Lower lobe of right lung (tissue), 2 donors: ENCODE results near the gene CHIC2. TPM values are rescaled to one million over a fixed set of nuclear protein-coding genes. Genes with fewer than 3 reads are reported as not detected.

Source experiments
- ATAC-seq, 2 donors: fragments of 200-7000 bp; cut with Tn5 transposase; one replicate each; pipeline ENCODE4 v1.9.1; 2020 to 2022; ENCODE audit warnings: mild to moderate bottlenecking in 2 of 2, moderate library complexity in 2 of 2
- DNase-seq: peaks from one replicate; pipeline ENCODE4 v3.0.0-alpha.2; 2020
- H3K27ac ChIP-seq: fragments of 200-600 bp; one replicate; pipeline ENCODE4 v1.8.0; 2022
- H3K27me3 ChIP-seq: fragments of 200-600 bp; one replicate; pipeline ENCODE4 v1.8.0; 2022; ENCODE audit warnings: low read depth
- H3K36me3 ChIP-seq: fragments of 200-600 bp; one replicate; pipeline ENCODE4 v1.8.0; 2022; ENCODE audit warnings: mild to moderate bottlenecking
- H3K4me1 ChIP-seq: fragments of 200-600 bp; one replicate; pipeline ENCODE4 v1.8.0; 2022
- H3K4me3 ChIP-seq: fragments of 200-600 bp; one replicate; pipeline ENCODE4 v1.8.0; 2022; ENCODE audit warnings: mild to moderate bottlenecking
- H3K9me3 ChIP-seq: fragments of 200-600 bp; one replicate; pipeline ENCODE4 v1.8.0; 2022
- CTCF ChIP-seq: fragments of 200-600 bp; IDR thresholded peaks from one replicate; pipeline ENCODE4 v1.8.0; 2022; ENCODE audit warnings: antibody characterized with exemption, mild to moderate bottlenecking
- intact Hi-C: fragments of 100-400 bp; cut with DNase I; formaldehyde crosslinking; loops from one replicate; pipeline ENCODE4 v1.11.0; 2022
- total RNA-seq: library from RNA; stranded (reverse); fragmentation: NEBNext Ultra II Directional; extraction: Animal tissue kit (Norgen Biotek cat#: 25700); gene quantifications from one replicate; pipeline ENCODE4 v1.2.1, GENCODE V29; 2021
- donor health status: DM: no; HTN: yes; CAD: no; lungs with severe emphysema.

The CHIC2 gene
- total RNA-seq, 1 donor from 2014 or later: 30.1 TPM

DNA sequence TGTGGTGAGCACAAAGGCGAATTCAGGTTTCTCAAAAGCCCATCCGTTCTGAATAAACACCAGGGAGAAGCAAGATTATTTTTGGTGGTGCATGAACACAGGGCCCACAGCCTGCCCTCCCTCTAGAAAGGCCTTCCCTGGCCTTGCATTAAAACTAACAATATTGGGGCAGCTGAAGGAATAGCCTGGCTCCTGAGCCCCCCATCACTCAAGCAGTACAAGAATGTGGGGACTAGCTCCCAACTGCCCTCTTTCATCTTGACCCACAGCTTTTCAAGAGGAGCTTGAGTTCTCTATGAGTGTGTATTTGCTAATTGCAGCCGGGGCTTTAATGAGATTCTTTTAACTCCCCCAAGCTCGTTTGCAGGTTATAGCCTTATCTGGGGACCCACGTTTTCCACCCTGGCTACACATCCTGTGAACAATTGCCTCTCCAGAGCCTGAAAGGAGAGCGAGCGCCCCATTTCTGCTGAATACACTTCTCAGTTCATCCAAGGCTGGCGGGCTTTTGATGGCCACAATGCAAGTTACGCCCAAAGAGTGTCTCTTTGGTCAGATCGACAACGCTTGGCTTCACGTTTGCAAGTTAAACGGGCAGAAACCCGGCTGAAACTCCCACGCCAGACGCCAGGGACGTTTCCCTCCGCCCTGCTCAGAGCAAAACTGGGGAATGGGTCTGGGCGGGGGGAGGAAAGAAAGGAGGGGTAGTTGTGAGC, 30.9 kb upstream of the CHIC2 start:
- Histone ChIP-seq H3K36me3 (no peaks in the 10 kb centered on the region), H3K4me3 (no peak overlapping the region), H3K9me3 (no peaks in the 10 kb centered on the region), H3K27ac (no peak overlapping the region), H3K27me3 (peaks cover 95% of the 10 kb centered on the region), H3K4me1 (peaks cover 35% of the 10 kb centered on the region)
- no peak for TF ChIP-seq CTCF
- intact Hi-C loops: no loop called here
- no peak for DNase-seq
- ATAC-seq: no peak

- ATAC-seq (no peak), DNase-seq (no peak)
- Histone ChIP-seq H3K27me3 (peaks cover 91% of the 10 kb centered on the region), H3K27ac (no peak overlapping the region), H3K4me3 (no peak overlapping the region), H3K36me3 (no peaks in the 10 kb centered on the region), H3K9me3 (no peaks in the 10 kb centered on the region), H3K4me1 (peaks cover 27% of the 10 kb centered on the region)
- TF ChIP-seq CTCF: no peak
- intact Hi-C loops: no loop called here
Observed at GRCh38 chr4:54094451-54094850, 30.0 kb upstream of the CHIC2 start.

- Histone ChIP-seq H3K9me3 (no peaks in the 10 kb centered on the region), H3K36me3 (no peaks in the 10 kb centered on the region), H3K4me3 (no peak overlapping the region), H3K4me1 (peaks cover 20% of the 10 kb centered on the region), H3K27ac (no peak overlapping the region), H3K27me3 (peaks cover 82% of the 10 kb centered on the region)
- intact Hi-C loops: no loop called here
- TF ChIP-seq CTCF: no peak
- DNase-seq: no peak
- no peak for ATAC-seq
Observed at GRCh38 chr4:54093324-54094240, 29.2 kb upstream of the CHIC2 start.

DNA sequence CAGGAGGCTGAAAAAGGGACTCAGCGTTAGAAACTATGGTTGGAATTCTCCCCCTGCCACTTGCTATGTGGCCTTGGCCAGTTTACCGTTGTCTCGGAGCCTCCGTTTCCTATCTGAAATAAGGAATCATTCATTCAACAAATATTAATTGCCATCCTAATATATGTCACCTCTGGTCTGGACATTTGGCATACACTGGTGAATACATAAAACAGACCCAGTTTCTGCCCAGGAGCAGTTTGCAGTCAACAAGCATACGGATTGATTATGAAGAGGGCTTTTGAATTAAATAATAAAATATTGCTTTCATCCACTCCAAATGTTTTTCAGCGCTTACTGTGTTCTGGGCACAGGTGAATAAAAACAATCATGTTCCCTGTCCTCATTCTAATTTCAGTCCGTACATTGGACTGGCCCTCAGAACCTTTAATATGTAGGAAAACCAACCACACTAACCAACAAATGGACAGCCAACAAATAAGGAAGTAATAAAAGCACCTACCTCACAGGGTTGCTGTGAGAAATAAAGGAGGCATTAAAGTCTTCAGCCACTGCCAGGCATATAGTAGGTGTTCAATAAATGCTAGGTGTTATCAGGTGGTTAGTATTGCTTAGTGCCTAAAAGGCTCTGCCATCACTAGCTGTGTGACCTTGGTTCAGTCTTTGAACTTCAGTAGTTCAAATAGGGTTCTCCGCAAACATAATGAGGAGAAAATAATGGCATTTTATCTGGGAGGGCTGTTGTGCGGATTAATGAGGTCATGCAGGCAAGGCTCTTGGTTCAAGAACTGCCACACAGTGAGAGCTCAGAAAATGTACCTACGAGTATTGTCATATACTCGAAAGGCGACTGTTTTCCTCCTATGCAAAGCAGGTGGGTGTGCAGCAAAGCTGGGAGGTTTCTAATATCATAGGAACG, 28.3 kb upstream of the CHIC2 start:
- no peaks in the 10 kb centered on the region for H3K9me3 ChIP-seq
- DNase-seq: no peak
- H3K27me3 ChIP-seq: peaks cover 73% of the 10 kb centered on the region
- no peak for TF ChIP-seq CTCF
- H3K36me3 ChIP-seq: no peaks in the 10 kb centered on the region
- H3K27ac ChIP-seq: no peak overlapping the region
- peaks cover 20% of the 10 kb centered on the region for H3K4me1 ChIP-seq
- peak overlapping the region; percentile 54 for H3K4me3 ChIP-seq
- intact Hi-C loops: no loop called here
- ATAC-seq: no peak
